Heart left ventricle (tissue), 13 donors: ENCODE data around the gene ZSWIM8.

Experiments used
- POLR2A ChIP-seq, 2 donors: fragments of 450-650 bp; IDR thresholded peaks; one replicate each; pipeline ENCODE4 v1.6.1; 2017; ENCODE audit warnings: antibody characterized with exemption in 2 of 2, mild to moderate bottlenecking in 2 of 2, moderate library complexity in 2 of 2
- TF ChIP-seq, protein P1 (sequence below), 12 donors: fragments of 200-600 bp; sonication (generic) in 4 of 12; IDR thresholded peaks; one replicate each; pipeline versions ENCODE4 v1.5.0 to v1.8.0; 2018 to 2022; ENCODE audit warnings: antibody characterized with exemption in 12 of 12, mild to moderate bottlenecking in 5 of 12
- donor health status: ischemic (EF 13 %, LVEDD 7.1; RV severe dilation, severe dysfunction).
- donor health status: DM: no; HTN: yes; CAD: no.
- donor health status: DM: no; HTN: no; CAD: no.
- donor health status: ischemic (EF 25% LVEDD 6.9; RV normal size, moderate dysfunction).
- donor health status: ischemic (EF 25% LVEDD 5.7; RV mildly dilated, moderate dysfunction).
- donor health status: ischemic (EF 35%, LVEDD 5.7; RV mildly dilated, moderate dysfunction).
- donor health status: nonischemic (EF 11% LVEDD 7.7; RV severe dilation, severe dysfunction).
- donor health status: DM: yes; HTN: yes; CAD: no.
- donor health status: PGD.
- donor health status: ischemic (EF 29% LVEDD 5.4; RV normal size, mild dysfunction).
- donor health status: nonischemic (EF 23%, LVEDD 6.1; RV moderate dilation, normal function).

DNA sequence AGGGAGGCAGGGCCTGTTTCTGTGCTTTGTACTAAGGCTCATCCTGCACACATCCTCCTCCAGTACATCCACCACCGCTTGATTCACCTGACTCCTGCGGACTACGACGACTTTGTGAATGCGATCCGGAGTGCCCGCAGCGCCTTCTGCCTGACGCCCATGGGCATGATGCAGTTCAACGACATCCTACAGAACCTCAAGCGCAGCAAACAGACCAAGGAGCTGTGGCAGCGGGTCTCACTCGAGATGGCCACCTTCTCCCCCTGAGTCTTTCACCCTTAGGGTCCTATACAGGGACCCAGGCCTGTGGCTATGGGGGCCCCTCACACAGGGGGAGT is 15.8 kb downstream of the ZSWIM8 start:
- no peak for TF ChIP-seq POLR2A (IDR thresholded peaks at IDR 0.05)
- TF ChIP-seq, protein P1, sequence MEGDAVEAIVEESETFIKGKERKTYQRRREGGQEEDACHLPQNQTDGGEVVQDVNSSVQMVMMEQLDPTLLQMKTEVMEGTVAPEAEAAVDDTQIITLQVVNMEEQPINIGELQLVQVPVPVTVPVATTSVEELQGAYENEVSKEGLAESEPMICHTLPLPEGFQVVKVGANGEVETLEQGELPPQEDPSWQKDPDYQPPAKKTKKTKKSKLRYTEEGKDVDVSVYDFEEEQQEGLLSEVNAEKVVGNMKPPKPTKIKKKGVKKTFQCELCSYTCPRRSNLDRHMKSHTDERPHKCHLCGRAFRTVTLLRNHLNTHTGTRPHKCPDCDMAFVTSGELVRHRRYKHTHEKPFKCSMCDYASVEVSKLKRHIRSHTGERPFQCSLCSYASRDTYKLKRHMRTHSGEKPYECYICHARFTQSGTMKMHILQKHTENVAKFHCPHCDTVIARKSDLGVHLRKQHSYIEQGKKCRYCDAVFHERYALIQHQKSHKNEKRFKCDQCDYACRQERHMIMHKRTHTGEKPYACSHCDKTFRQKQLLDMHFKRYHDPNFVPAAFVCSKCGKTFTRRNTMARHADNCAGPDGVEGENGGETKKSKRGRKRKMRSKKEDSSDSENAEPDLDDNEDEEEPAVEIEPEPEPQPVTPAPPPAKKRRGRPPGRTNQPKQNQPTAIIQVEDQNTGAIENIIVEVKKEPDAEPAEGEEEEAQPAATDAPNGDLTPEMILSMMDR (IDR thresholded peaks at IDR 0.05), result no peak
